HG03571 (cell line): ENCODE data around the gene MLLT10.

Experiments used
- ATAC-seq: cut with Tn5 transposase; IDR thresholded peaks from one replicate; pipeline ENCODE4 v1.9.1; 2021; ENCODE audit not compliant: unreplicated experiment

MLLT10 gene

DNA sequence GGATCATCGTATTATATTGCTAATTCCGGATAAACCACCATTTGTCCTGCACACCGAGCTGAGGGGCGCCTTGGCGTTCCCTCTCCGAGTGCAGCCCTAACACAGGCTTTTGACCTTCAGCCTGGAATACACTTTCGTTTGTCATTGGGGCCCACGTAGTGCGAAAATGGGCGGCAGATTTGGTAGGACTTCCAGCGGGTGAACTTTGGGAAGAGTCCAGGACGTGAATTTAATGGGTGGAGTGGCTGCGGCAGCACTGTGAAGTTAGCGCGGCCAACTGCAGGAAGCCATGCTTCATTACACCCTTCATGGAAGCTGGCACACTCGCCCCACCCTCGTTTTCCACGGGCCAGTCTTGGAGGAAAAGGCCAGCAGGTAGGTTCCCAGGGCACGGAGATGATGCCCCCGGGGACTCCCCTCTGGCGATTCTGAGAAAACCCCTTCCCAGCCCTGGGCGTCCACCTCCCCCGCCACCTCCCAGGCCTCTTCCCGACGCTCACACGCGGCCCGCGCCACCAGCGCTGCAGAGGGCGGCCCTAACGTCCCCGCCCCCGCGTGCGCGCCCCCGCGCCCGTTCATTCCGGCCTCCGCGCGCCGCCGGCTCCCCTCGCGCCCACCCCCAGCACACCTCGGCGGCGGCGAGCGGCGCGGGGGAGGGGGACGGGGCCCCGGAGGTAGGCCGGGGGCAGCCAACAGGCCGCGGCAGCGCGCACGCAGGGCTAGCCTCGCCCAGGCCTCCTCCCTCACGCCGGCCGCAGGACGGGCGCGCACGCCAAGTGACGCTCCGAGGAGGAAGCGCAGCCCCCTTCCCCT, at the start of gene MLLT10:
Gene MLLT10, plus strand, starts transcription at position 766 of the 813 bp plus-strand sequence. CDS start 413 bp downstream, outside the sequence.
- ATAC-seq = peak; percentile 88

DNA sequence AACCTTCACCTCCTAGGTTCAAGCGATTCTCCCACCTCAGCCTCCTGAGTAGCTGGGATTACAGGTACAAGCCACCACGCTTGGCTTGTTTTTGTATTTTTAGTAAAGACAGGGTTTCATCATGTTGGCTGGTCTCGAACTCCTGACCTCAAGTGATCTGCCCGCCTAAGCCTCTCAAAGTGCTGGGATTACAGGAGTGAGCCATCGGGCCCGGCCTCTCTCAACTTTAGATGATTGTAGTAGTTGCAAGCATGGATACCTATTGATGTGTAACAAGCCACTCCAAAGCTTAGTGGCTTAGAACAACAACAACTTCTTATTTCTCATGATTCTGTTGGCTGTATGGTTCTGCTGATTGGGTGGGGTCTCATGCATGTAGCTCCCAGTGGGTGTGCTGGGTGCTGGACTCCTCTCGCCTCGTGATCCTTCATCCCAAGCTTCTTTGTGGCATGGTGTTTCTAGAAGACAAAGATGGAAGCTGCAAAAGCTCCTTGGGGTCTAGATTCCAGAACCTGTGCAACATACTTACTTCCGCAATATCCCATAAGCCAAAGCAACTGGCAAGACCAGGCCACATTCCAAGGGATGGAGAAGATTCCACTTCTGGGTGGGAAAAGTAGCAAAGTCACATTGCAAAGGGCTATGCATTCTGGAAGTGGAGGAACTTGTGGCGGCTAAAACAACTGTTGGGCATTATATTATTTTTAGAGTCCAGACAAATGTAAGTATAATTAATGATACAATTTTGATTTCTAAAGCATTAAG, 46.4 kb upstream of the MLLT10 start:
- ATAC-seq = no peak

DNA sequence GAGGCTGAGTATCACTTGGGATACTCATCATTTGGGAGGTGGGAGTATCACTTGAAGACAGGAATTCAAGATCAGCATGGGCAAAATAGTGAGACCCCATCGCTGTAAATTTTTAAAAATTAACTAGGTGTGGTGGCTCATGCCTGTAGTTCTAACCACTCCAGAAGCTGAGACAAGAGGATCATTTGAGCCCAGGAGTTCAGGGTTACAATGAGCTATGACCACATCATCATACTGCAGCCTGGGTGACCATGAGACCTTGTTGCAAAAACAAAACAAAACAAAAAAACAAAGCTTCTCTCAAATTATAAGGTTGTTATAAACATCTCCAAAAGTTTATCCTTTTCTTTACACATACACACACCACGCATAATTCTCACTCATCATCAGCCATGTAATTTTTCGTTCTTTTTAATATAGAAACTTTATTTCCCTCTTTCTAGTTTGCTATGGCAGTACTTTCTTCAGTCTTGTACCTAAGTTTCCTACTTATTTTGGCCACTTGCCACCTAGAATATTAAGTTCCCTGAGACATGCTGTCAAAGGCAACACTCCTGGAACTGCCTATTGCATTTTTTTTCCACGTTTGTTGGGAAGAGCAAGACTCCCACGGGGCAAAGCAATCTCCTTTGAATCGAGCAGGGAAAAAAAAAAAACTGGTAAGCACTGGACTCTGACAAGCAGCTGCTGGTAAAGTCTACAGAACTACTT, 45.6 kb upstream of the MLLT10 start:
- no peak for ATAC-seq

DNA sequence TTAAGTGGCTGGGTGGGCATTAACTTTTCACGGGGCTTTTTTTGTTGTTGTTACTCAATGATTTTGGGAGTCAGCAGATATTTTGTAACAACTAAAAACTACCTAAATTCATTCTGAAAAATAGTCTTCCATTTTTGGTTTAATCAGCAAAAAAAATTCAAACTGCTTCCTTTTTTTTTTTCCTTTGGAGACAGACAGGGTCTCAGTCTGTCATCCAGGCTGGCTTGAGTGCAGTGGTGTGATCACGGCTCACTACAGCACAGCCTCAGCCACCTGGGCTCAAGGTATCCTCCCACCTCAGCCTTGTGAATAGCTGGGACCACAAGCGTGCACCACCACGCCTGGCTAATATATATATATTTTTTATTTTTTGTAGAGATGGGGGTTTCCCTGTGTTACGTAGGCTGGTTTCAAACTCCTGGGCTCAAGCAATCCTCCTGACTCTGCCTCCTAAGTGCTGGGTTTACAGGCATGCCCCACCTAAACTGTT, 45.0 kb upstream of the MLLT10 start:
- ATAC-seq = no peak

DNA sequence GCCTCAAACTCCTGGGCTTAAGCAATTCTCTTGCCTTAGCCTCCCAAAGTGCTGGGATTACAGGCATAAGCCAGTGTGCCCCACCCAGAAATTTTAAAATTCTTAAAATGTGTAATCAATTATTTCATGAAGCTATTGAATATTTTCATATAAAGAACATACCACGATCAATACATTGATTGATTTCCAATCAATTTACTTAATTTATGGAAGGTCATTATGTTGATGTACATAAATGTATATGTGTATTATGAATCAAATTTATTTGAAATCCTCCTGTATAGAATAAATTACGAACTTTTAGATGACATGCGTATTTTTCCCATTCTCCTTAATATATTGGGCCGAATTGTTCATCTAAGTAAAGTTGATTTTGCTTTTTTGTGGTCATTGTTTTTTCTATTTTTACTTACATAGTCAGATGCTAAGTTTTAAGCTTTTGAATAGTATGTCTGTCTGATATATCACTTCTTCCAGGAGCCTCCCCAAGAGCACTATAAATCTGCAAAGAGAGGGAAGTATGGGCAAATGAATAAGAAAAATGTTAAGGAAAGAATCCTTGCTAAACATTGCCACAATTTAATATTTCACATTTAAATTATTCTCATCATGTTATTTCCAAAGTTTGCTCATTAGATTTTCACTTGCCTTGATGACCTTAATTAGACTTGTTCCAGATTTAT, 43.9 kb upstream of the MLLT10 start:
- ATAC-seq = no peak

DNA sequence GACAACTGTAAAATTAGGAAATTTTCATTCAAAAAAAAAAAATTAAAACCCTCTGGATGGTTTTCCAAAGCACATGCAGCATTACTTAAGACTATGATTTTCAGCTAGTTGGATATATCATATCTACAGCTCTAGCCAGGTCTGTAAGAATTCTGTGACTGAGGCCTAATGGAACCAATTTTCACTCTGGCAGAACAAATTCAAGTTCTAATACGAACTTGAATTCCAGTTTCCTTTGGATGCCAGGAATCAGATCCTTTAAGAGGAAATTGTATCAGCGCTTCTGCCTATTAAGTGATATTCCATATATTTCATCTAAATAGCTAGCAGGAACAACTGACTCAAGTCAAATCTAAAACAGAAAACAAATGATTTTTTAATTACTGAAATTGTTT, 43.3 kb upstream of the MLLT10 start:
- no peak for ATAC-seq

DNA sequence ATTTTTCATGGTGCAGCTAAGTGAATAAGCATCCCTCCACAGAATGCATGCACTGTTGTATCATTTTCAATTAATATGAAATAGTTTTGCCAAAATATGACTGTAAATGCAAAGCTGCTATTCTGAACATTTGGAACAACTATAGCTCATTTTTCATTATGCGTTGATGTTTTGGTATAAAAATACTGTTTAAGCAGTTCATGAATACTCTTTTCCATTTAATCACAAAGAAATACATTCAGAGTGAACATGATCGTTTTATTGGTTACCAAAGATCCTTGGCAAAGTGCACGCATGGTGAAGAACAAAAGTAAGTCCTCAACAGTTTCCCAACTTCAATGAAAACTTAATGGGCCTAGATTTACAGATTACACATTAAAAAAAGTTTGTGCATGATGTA, 41.6 kb upstream of the MLLT10 start:
- no peak for ATAC-seq

DNA sequence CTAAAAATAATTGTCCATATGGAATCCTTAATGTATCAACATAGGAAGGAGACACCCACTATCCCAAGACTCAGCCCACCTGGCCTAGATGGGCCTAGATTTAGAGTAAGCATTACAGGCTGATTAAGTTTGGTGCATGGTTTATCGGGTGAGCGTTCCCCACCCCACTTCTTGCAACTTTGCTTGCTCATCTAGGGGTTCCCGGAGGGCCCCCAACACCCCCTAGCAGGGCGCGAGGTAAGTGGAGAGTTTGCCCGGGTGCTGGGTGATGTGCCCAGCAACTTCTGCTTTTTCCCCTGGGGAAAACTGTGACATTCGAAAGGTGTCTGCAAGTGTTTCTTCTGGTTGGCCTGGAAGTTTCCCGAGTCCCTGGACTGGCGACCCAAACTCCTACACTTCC, 40.2 kb upstream of the MLLT10 start:
- ATAC-seq = no peak

DNA sequence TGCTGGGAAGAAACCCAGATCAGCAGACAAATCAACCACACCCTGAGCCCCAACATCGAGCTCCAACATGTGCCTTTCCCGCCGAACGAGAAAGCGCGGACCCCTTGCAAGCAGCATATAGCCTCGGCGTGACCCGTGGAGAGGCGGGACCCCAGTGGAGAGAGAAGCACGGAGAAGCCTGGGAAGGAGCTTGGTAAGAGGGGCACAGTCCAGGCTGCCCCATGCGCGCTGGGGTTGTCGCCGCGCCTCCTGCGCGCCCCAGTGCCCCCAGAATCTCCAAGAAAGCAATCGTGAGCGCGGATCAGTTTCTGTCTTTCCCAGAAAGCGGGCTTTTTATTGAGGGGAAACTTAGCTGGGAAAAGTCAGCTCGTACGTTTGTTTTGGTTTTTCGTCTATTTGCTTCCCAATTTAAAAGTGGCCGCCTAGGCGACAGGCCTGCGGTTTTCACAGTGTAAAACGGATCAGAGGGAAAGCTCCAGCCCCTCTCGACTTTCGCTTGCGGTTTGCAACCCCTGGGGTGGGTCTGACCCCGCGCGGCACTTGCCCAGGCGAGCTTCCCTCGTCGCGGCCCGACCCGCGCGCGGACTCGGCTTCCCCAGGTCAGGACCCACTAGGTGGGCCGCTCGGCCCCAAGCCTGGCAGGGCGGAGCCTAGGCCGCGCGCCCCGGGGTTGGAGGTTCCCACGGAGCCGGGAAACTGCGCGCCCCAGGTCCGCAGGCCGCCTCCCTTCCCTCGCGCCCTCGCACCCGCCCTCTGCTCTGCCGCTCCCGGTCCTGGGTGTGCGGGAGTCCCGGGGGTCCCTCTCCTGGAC, 39.6 kb upstream of the MLLT10 start:
- ATAC-seq = no peak

DNA sequence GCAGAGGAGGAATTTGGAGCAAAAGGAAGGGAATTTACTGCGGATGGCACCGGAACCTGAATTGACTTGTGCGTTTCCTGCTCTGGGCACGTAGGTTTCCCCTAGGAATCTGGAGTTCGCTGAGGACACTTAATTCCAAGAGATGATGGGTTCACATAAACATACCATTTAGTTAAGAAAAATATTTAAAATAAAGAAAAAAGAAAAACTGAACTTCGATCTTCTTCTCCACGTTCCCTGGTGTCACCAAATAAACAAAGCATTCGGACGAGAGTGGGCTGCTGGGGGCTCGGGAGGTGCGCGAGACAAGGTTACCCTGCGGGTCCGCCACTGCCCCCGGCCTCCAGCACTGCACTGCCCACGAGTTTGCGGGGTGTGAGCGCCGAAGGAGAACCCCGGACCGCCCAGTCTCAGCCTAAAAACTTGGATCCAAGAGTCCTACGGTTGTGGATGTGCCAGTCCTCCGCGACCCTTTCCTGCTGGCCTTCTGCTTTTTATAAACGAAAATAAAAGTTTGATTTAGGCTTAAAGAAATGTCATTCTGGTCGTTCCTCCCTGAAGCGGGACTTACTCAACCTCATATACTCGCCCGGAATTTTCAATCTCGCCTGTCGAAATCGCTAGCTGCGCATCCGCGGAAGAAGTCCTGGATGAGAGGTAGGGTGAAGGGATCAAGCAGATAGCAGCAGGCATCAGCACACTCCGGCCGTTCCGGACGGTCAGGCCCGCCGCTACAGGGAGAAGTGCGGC, 38.9 kb upstream of the MLLT10 start:
- no peak for ATAC-seq

DNA sequence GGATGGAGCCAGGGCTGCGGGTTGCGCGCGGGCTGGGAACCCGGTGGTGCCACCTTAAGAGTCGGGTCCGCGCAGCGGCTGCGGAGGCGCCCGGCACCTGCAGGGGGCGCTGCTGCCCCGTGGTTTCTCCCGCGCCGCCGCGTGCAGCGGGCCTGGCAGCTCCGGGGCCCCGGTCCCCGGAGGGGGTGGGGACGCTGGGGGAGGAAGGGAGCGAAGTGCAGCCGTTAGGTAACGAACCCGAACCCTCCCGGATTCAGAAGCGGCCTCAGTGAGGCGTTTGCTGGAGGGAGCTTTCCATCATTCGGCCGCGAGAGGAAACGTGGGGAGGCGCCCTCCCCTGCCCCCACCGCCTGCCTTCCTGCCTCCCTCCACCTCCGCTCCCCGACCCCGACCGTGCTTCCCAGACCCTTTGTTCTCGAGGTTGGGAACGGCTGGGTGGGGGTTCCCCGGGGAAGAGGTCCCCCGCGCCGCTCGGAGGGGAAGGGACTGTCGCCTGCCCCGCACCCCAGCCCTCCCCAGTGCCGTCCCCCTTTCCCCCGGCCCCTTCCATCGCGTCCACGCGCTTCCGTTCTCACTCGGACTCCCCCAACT, 38.2 kb upstream of the MLLT10 start:
- ATAC-seq = peak; percentile 75

DNA sequence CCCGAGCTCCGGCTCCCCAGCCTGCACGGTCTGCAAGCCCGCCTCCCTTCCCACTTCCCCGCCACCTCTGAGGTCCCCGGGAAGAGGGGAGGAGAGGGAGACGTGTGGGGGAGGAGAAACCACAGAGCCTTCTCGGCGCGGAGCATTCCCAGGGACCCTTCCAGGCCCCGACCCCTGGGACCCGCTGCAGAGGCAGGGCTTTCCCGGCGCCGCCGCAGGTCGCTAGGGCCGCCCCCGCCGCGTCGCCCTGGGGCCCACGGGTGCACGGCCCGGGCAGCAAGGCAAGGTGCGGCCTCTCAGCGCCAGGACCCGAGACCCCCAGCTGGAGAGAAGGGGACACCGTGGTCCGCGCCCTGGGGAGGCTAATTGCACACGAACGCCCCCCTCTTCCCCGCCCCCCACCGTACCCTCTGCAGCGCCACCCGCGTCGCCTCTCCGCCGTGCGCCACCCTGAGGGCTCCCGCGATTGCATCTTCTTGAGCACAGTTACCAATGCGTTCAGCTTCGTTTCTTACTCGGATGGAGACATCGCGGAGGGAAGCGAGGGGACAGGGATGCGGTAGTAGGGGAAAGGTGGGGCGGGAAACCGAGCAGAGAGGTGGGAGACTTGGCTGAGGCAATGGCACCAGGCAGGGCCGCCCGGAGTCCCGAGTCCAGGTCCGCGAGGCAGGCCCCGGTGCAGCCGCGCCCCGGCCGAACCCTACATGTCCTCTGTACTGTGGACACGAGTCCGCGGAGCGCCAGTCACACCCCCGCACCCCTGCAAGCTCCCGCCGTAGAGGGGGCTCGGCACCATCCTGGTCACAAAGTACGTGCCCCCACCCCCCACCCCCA, 37.5 kb upstream of the MLLT10 start:
- ATAC-seq = peak; percentile 49

DNA sequence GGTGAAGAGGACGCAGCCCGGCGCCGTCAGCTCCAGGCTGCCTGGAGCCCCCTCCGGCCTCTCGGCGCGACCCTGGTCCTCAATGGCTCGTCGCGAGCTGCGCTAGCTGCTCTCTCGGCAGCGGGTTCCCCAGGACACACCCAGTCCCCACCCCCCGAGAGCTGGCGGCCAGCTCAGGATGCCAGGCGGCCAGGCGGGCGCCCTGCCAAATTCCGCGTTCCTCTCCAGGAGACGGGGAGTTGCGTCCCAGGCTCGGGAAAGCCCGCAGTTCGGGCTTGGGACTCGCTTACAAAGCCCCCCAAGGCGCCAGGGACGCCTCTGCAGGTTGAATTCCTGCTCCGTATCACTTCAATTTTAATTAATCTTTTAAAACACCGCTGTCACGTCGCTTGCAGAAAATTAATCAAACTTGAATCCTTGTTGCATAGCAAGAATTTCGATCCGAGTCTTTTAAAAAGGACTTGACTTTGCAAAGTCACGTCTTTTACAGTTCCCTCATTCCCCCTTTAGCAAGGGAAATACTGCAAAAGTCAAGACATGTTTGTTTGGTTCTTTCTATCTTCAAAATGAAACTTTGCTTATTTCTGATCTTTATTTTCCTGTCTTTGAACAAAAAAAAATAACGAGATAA, 36.7 kb upstream of the MLLT10 start:
- peak; percentile 7 for ATAC-seq

DNA sequence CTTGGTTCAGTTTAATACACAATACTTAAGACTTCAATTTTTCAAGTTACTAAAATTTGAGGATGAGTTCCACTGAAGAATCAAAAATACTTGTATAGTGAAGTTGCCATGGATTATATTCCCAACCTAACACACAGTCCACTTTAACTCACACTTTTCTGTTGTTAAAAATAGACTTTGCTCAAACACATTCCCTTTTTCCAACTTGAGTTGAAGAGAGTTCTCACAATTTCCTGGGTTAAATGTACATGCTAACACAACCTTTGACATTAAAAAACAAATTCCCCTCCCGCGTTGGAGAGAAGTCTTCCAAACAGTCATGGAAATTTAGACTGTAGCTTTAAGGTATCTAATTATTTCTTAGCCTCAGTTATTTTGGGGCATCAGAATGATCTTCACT, 35.7 kb upstream of the MLLT10 start:
- no peak for ATAC-seq

DNA sequence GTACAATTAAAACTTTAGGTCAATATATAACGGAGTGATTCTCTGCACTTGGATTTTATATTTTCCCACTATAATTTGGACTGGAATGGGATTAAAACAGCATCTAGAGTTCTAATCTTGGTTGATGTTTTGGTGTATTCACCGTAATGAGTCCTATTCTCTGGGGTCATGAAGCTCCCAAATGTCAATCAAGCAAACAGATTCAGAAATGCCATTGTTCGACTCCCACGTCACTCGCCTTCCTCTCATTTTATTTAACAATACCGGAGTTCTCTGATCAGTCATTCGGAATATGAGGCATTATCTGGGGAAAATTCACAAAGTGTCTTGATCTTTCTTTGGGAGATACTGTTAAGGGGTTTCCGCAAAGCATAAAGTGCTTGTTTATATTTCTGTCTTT, 35.0 kb upstream of the MLLT10 start:
- no peak for ATAC-seq

DNA sequence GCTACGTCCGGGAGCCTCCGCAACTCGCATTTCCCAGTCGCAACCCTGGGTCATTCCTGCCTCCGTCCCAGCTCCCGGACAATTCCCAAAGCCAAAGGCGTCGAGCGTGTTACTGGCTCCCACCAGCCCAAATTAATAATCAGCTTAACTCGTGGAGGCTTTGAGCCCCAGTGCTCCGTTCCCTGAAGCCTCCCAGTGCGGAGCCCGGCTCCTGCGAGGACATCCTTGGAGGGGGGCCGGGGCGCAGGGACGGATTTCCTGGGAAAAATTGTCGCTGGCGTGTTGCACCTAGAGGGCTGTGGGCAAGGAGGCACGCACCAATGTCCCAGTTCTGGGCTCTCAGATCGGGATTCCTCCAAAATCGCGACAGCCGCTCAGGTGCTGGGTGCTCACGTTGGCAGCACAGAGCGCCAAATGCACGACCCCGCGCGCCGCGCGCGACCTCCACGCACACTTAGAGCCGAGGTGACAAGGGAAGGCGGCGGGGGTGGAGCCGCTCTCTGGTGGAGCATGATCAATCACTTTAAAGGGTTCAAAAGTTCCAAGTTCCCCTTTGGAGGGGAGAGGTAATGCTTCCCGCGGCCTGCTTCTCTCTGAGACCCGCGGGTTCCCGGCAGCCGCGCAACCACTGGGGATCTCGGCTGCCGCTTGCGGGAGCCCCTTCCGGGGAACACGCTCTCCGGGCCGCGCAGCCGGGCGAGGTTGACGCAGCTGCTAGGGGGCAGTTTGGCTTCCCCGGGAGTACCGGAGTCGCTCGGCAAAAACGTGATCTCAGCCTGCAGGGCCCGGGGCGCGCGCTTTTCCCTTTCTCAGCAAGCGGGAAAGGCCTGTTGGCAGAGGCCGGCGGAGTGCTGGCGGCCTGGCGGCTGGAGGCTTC, 34.1 kb upstream of the MLLT10 start:
- no peak for ATAC-seq

DNA sequence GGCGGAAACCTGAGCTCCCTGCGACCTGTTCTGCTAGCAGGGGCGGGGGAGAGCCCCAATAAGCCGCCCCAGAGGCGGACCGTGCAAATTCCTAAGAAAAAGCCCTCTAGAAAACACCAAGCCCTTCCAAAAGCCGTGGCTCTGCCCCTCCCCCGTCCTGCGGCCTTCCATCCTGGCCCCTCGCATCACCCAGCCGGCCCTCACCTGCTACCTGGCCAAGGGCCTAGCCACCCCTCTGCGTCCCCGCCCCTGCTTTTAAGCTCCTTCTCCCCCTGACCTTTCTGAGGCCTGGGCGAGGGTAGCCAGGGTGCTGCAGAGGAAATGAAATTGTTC, 33.5 kb upstream of the MLLT10 start:
- no peak for ATAC-seq
